UCSD-AML1 (cell line): ENCODE measurements around the gene TLE2.

Source experiments
- DNase-seq: peaks from one replicate; lab custom pipeline; 2025; ENCODE audit not compliant: unreplicated experiment; lab: John Stamatoyannopoulos, UW

Gene TLE2

GRCh38 chr19:3029065-3029923 lies at the start of gene TLE2:
TLE2 (minus strand) TSS chr19:3029280; CDS start chr19:3028904, 376 bp downstream.
- DNase-seq, result no peak

- DNase-seq, result peak; percentile 50
These were observed 46.7 kb upstream of the TLE2 start for GRCh38 chr19:3075605-3076431.

GRCh38 chr19:3073931-3074595 lies 45.0 kb upstream of the TLE2 start:
- peak; percentile 21 for DNase-seq

GRCh38 chr19:3073159-3073563 lies 44.1 kb upstream of the TLE2 start:
- DNase-seq, result no peak

GRCh38 chr19:3071768-3072167 lies 42.7 kb upstream of the TLE2 start:
- no peak for DNase-seq

GRCh38 chr19:3068071-3068470 lies 39.0 kb upstream of the TLE2 start:
- no peak for DNase-seq

GRCh38 chr19:3067563-3067962 lies 38.5 kb upstream of the TLE2 start:
- DNase-seq, result no peak

- DNase-seq, result no peak
These were observed 37.5 kb upstream of the TLE2 start for GRCh38 chr19:3066482-3067049.

- no peak for DNase-seq
These were observed 36.7 kb upstream of the TLE2 start for GRCh38 chr19:3065675-3066357.

- no peak for DNase-seq
These were observed 34.9 kb upstream of the TLE2 start for GRCh38 chr19:3064011-3064330.

- peak; percentile 55 for DNase-seq
These were observed 33.4 kb upstream of the TLE2 start, which contains the start of gene TLE5 for GRCh38 chr19:3062165-3063105. TLE5 (minus strand) TSS chr19:3062495; CDS start chr19:3062200, 295 bp downstream.

- peak; percentile 52 for DNase-seq
These were observed 32.4 kb upstream of the TLE2 start for GRCh38 chr19:3061182-3062161.

GRCh38 chr19:3060857-3061181 lies 31.7 kb upstream of the TLE2 start:
- DNase-seq, result no peak

- DNase-seq, result no peak
These were observed 30.6 kb upstream of the TLE2 start for GRCh38 chr19:3059653-3060052.

GRCh38 chr19:3058821-3059314 lies 29.8 kb upstream of the TLE2 start:
- no peak for DNase-seq

- DNase-seq, result no peak
These were observed 29.1 kb upstream of the TLE2 start for GRCh38 chr19:3058009-3058820.

- DNase-seq, result no peak
These were observed 28.2 kb upstream of the TLE2 start for GRCh38 chr19:3057275-3057714.
